Measurements from ENCODE around the gene USP33. TPM values are rescaled to one million over a fixed set of nuclear protein-coding genes. Genes with fewer than 3 reads are reported as not detected.
A peak's percentile ranks its signal among the peaks of the same experiment; 100 is the strongest.

USP33 gene
- total and polyA plus RNA-seq, 2 of the 13 experiments (the other 11 are each of a cell fraction or from before 2014, with no cell fraction given): 32.0 to 49.1 TPM

DNA sequence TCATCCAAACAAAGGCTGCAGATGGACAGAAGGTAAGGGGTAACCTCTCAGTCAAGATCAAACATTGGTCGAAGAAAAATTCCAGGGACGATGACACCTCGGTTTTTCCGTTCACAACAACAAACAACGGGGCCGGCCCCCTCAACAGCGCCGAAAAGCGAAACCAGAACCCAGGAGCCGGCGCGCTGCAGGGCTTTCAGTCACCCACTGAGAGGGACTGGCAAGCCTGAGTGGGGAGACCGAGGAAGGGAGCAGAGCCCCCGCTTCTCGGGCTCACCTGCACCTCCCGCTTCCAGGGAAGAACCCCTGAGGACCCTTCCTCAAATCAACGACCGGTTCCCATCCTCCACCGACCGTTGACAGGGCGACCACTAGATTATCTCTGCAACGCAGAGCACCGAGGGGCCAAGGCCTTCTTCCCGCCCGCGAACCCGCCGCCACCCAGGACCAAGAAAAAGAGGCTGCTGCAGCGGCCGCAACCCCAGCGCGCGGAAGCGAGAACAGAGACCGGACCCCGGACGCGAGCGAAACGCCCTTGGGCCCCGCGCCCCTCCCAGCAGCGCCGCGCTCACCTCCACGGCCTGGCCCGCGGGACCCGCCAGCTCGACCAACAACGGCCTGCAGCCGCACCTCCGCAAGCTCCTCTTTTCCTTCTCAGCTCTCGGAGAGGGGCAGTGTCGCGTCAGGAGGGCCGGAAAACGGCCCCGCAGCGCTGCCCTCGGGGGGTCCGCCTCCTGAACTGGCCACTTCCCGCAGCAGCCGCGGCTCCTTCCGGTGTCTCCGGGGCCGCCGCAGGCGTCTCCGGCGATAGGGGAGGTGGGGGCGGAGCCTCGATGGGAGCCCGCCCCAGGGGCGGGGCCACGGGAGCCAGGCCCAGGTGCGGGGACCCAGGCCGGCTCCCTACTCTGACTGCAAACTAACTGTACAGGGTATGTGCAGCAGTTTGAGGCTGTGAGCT lies at the start of gene USP33 (continued):
- TF ChIP-seq, protein P1, sequence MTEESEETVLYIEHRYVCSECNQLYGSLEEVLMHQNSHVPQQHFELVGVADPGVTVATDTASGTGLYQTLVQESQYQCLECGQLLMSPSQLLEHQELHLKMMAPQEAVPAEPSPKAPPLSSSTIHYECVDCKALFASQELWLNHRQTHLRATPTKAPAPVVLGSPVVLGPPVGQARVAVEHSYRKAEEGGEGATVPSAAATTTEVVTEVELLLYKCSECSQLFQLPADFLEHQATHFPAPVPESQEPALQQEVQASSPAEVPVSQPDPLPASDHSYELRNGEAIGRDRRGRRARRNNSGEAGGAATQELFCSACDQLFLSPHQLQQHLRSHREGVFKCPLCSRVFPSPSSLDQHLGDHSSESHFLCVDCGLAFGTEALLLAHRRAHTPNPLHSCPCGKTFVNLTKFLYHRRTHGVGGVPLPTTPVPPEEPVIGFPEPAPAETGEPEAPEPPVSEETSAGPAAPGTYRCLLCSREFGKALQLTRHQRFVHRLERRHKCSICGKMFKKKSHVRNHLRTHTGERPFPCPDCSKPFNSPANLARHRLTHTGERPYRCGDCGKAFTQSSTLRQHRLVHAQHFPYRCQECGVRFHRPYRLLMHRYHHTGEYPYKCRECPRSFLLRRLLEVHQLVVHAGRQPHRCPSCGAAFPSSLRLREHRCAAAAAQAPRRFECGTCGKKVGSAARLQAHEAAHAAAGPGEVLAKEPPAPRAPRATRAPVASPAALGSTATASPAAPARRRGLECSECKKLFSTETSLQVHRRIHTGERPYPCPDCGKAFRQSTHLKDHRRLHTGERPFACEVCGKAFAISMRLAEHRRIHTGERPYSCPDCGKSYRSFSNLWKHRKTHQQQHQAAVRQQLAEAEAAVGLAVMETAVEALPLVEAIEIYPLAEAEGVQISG (CRISPR knock-in tag; IDR thresholded peaks at IDR 0.05): peak; percentile 87
- TF ChIP-seq CHCHD3 (CRISPR knock-in tag; IDR thresholded peaks at IDR 0.05) (no peak), NR2F6 (IDR thresholded peaks at IDR 0.05) (no peak), NR2F6 (CRISPR knock-in tag; IDR thresholded peaks at IDR 0.05) (no peak), SRSF9 (IDR thresholded peaks at IDR 0.05; ENCODE audit: borderline replicate concordance, insufficient read depth, low read depth, low read length, poor library complexity, severe bottlenecking) (no peak), ZNF558 (CRISPR knock-in tag; IDR thresholded peaks at IDR 0.05; ENCODE audit: borderline replicate concordance) (0 out of 2 replicates have a peak, but pooled peaks have one; percentile 47), ZNF501 (CRISPR knock-in tag; IDR thresholded peaks at IDR 0.05) (peak; percentile 94), GATAD1 (CRISPR knock-in tag; IDR thresholded peaks at IDR 0.05) (peak; percentile 73; the same call in 1 of the 2 replicates), ZNF607 (CRISPR knock-in tag; IDR thresholded peaks at IDR 0.05; ENCODE audit: borderline replicate concordance) (no peak), ZNF225 (CRISPR knock-in tag; IDR thresholded peaks at IDR 0.05) (peak; percentile 75), SALL2 (CRISPR knock-in tag; IDR thresholded peaks at IDR 0.05) (peak; percentile 74; the same call in 1 of the 2 replicates), ZFP82 (CRISPR knock-in tag; IDR thresholded peaks at IDR 0.05; ENCODE audit: borderline replicate concordance) (no peak), FOXP1 (IDR thresholded peaks at IDR 0.05) (no peak), FOXP1 (CRISPR knock-in tag; IDR thresholded peaks at IDR 0.05) (no peak), HNF4A (CRISPR knock-in tag; IDR thresholded peaks at IDR 0.05) (no peak), ZNF549 (CRISPR knock-in tag; IDR thresholded peaks at IDR 0.05) (no peak), ZNF263 (CRISPR knock-in tag; IDR thresholded peaks at IDR 0.05) (0 out of 2 replicates have a peak, but pooled peaks have one; percentile 56), SAFB2 (CRISPR knock-in tag; IDR thresholded peaks at IDR 0.05; ENCODE audit: borderline replicate concordance, low read depth) (peak; percentile 74; the same call in 1 of the 2 replicates), TAF1 (CRISPR knock-in tag; IDR thresholded peaks at IDR 0.05) (peak; percentile 83), ZNF557 (CRISPR knock-in tag; IDR thresholded peaks at IDR 0.05) (0 out of 2 replicates have a peak, but pooled peaks have one; percentile 42), SUZ12 (IDR thresholded peaks at IDR 0.05; ENCODE audit: low read depth, low read length) (no peak), CBX5 (CRISPR knock-in tag; IDR thresholded peaks at IDR 0.05; ENCODE audit: borderline replicate concordance) (peak; percentile 26; the same call in 1 of the 2 replicates), HOXA5 (CRISPR knock-in tag; IDR thresholded peaks at IDR 0.05) (peak; percentile 44; the same call in 1 of the 2 replicates), TOPORS (CRISPR knock-in tag; IDR thresholded peaks at IDR 0.05) (0 out of 2 replicates have a peak, but pooled peaks have one; percentile 32), ZKSCAN5 (CRISPR knock-in tag; IDR thresholded peaks at IDR 0.05) (0 out of 2 replicates have a peak, but pooled peaks have one; percentile 25), ZNF124 (CRISPR knock-in tag; IDR thresholded peaks at IDR 0.05) (peak; percentile 41; the same call in 1 of the 2 replicates), GATAD2A (CRISPR knock-in tag; IDR thresholded peaks at IDR 0.05) (no peak), ARID2 (CRISPR knock-in tag; IDR thresholded peaks at IDR 0.05; ENCODE audit: borderline replicate concordance) (peak; percentile 75; the same call in 1 of the 2 replicates)
- TF ChIP-seq, protein P2, sequence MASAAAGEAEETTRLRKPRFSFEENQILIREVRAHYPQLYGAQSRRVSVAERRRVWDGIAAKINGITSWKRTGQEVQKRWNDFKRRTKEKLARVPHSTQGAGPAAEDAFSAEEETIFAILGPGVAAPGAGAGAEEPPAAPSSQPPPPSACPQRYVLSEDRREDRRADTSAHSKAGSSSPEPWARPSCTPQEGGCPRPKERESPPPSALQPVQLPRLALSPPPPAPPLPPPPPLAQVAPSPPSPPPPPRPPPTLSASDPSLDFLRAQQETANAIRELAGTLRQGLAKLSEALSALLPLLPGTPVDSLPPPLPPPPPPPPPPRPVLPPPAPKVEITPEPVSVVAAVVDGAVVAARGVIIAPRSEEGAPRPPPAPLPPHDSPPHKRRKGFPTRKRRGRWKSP (CRISPR knock-in tag; IDR thresholded peaks at IDR 0.05): peak; percentile 11; the same call in 1 of the 2 replicates
